SK-N-SH (cell line): Measurements from ENCODE around the gene ZNF414. TPM values are rescaled to one million over a fixed set of nuclear protein-coding genes. Genes with fewer than 3 reads are reported as not detected.
A peak's percentile ranks its signal among the peaks of the same experiment; 100 is the strongest.

Source experiments
- CTCF ChIA-PET: fragments of 300-600, 350-600 bp; formaldehyde crosslinking; extraction: SDS; loops from one replicate; lab custom pipeline; 2021; lab: Yijun Ruan, JAX
- POLR2A ChIA-PET: fragments of 350-600 bp; sonication (Branson Sonifier 250); formaldehyde crosslinking; extraction: SDS; loops from one replicate; lab custom pipeline; 2020; ENCODE audit warnings: antibody characterized with exemption, inconsistent platforms; lab: Yijun Ruan, JAX
- DNase-seq: peaks from one replicate; pipeline ENCODE4 v3.0.0; 2012
- H2AFZ ChIP-seq: fragments of 200-600 bp; sonication (generic); 2 replicates; pipeline ENCODE4 v1.8.1; 2016; ENCODE audit warnings: antibody characterized with exemption, mild to moderate bottlenecking, low read depth
- H3F3A ChIP-seq: fragments of 200-600 bp; sonication (generic); replicated peaks from 2 replicates; pipeline ENCODE3; 2016; ENCODE audit warnings: antibody characterized with exemption, mild to moderate bottlenecking; ENCODE audit not compliant: insufficient read depth
- H3K27ac ChIP-seq, 2 experiments: fragments of 200-500 bp in 1 of 2; fragments of 200-600 bp in 1 of 2; sonication (Bioruptor generic) in 1 of 2; sonication (generic), shearing (Covaris generic) in 1 of 2; 2 replicates each; pipeline versions ENCODE4 v1.5.1 to v1.6.1; 2014 to 2016; ENCODE audit warnings: low read depth in 2 of 2, inconsistent platforms in 1 of 2, low read length in 1 of 2, mild to moderate bottlenecking in 1 of 2, mixed read lengths in 1 of 2
- H3K27me3 ChIP-seq: fragments of 200-600 bp; sonication (generic), shearing (Covaris generic); 2 replicates; pipeline ENCODE4 v1.6.1; 2016; ENCODE audit warnings: mixed run types; ENCODE audit not compliant: insufficient read depth
- H3K36me3 ChIP-seq, 2 experiments: fragments of 200-500 bp in 1 of 2; fragments of 200-600 bp in 1 of 2; sonication (Bioruptor generic) in 1 of 2; sonication (generic) in 1 of 2; replicated peaks in 1 of 2; 2 replicates each; pipeline versions ENCODE3 to v1.5.1; 2014 to 2016; ENCODE audit warnings: low read length in 1 of 2, mild to moderate bottlenecking in 1 of 2; ENCODE audit not compliant: insufficient read depth in 2 of 2, control insufficient read depth in 1 of 2
- H3K4me1 ChIP-seq, 2 experiments: fragments of 200-500 bp in 1 of 2; fragments of 200-600 bp in 1 of 2; sonication (Bioruptor generic) in 1 of 2; sonication (generic), shearing (Covaris generic) in 1 of 2; 2 replicates each; pipeline versions ENCODE4 v1.5.1 to v1.6.1; 2014 to 2016; ENCODE audit warnings: low read depth in 1 of 2, low read length in 1 of 2, mixed run types in 1 of 2; ENCODE audit not compliant: insufficient read depth in 2 of 2, control insufficient read depth in 1 of 2
- H3K4me2 ChIP-seq: fragments of 200-600 bp; sonication (generic), shearing (Covaris generic); 2 replicates; pipeline ENCODE4 v1.6.1; 2017; ENCODE audit warnings: mixed run types
- H3K4me3 ChIP-seq, 2 experiments: fragments of 200-500 bp in 1 of 2; fragments of 200-600 bp in 1 of 2; sonication (Bioruptor generic) in 1 of 2; sonication (generic), shearing (Covaris generic) in 1 of 2; 2 replicates each; pipeline versions ENCODE4 v1.5.1 to v1.8.1; 2014 to 2016; ENCODE audit warnings: low read depth in 2 of 2, inconsistent platforms in 1 of 2, low read length in 1 of 2, mild to moderate bottlenecking in 1 of 2, mixed read lengths in 1 of 2, moderate library complexity in 1 of 2
- H3K79me2 ChIP-seq: fragments of 200-600 bp; sonication (generic); 2 replicates; pipeline ENCODE4 v1.8.1; 2017; ENCODE audit warnings: mild to moderate bottlenecking; ENCODE audit not compliant: insufficient read depth
- H3K9ac ChIP-seq: fragments of 200-600 bp; sonication (generic); 2 replicates; pipeline ENCODE4 v1.6.1; 2017; ENCODE audit warnings: mixed run types
- H3K9me2 ChIP-seq: fragments of 200-600 bp; sonication (generic); 2 replicates; pipeline ENCODE4 v1.6.1; 2017; ENCODE audit warnings: mixed run types
- H3K9me3 ChIP-seq: fragments of 200-600 bp; sonication (generic); 2 replicates; pipeline ENCODE4 v1.6.1; 2017; ENCODE audit warnings: mixed run types, mild to moderate bottlenecking, moderate library complexity
- H4K20me1 ChIP-seq: fragments of 200-600 bp; sonication (generic); 2 replicates; pipeline ENCODE4 v1.6.1; 2017; ENCODE audit warnings: mild to moderate bottlenecking, mixed run types; ENCODE audit not compliant: insufficient read depth
- ELF1 ChIP-seq: IDR thresholded peaks from 2 replicates; pipeline ENCODE4 v1.4.0; 2012
- EZH2phosphoT487 ChIP-seq: fragments of 200-600 bp; sonication (generic); IDR thresholded peaks from 2 replicates; pipeline ENCODE4 v1.6.1; 2017; ENCODE audit warnings: low read depth, mixed run types, mild to moderate bottlenecking, antibody characterized with exemption, moderate library complexity, borderline replicate concordance
- FOXM1 ChIP-seq: IDR thresholded peaks from 2 replicates; pipeline ENCODE4 v1.4.0; 2012; ENCODE audit warnings: low read depth, mild to moderate bottlenecking
- GABPA ChIP-seq: IDR thresholded peaks from 2 replicates; pipeline ENCODE4 v1.4.0; 2012; ENCODE audit warnings: low read depth, mild to moderate bottlenecking
- GATA2 ChIP-seq: sonication (generic); formaldehyde crosslinking; IDR thresholded peaks from 2 replicates; pipeline ENCODE4 v1.5.0; 2020; ENCODE audit warnings: mild to moderate bottlenecking, missing genetic modification reagents
- MEF2A ChIP-seq: IDR thresholded peaks from 2 replicates; pipeline ENCODE4 v1.4.0; 2012; ENCODE audit warnings: low read depth, borderline replicate concordance
- MXI1 ChIP-seq: IDR thresholded peaks from 2 replicates; pipeline ENCODE4 v1.6.1; 2012; ENCODE audit warnings: mild to moderate bottlenecking, low read depth, low read length, improper control_type of control experiment
- NRF1 ChIP-seq: IDR thresholded peaks from 2 replicates; pipeline ENCODE4 v1.6.1; 2012; ENCODE audit warnings: low read depth, mild to moderate bottlenecking, low read length
- PBX3 ChIP-seq: IDR thresholded peaks from 2 replicates; pipeline ENCODE4; 2012
- RAD21 ChIP-seq: IDR thresholded peaks from 2 replicates; pipeline ENCODE4 v1.6.1; 2012; ENCODE audit warnings: mild to moderate bottlenecking, low read length
- RFX5 ChIP-seq: IDR thresholded peaks from 2 replicates; pipeline ENCODE4 v1.6.1; 2012; ENCODE audit warnings: mild to moderate bottlenecking, improper control_type of control experiment, low read length
- RXRA ChIP-seq: IDR thresholded peaks from 2 replicates; pipeline ENCODE4 v1.4.0; 2012; ENCODE audit warnings: low read depth, mild to moderate bottlenecking, borderline replicate concordance
- SMC3 ChIP-seq: IDR thresholded peaks from 2 replicates; pipeline ENCODE4 v1.6.1; 2012; ENCODE audit warnings: low read depth, low read length, improper control_type of control experiment
- TAF1 ChIP-seq: IDR thresholded peaks from 2 replicates; pipeline ENCODE4 v1.6.1; 2012; ENCODE audit warnings: low read depth, mild to moderate bottlenecking, low read length, moderate library complexity, borderline replicate concordance
- TCF12 ChIP-seq: IDR thresholded peaks from 2 replicates; pipeline ENCODE4 v1.4.0; 2012
- TEAD4 ChIP-seq: IDR thresholded peaks from 2 replicates; pipeline ENCODE4 v1.4.0; 2012; ENCODE audit warnings: mild to moderate bottlenecking, borderline replicate concordance; ENCODE audit not compliant: insufficient read depth
- YY1 ChIP-seq: IDR thresholded peaks from 2 replicates; pipeline ENCODE4 v1.4.0; 2012; ENCODE audit warnings: low read depth, mild to moderate bottlenecking
- WGBS: methylation state at CpG from one replicate; pipeline ENCODE4 v1.1.6; 2017; ENCODE audit warnings: low lambda C conversion rate; 5-methylcytosine and 5-hydroxymethylcytosine counted together
- polyA plus RNA-seq, 3 experiments: library from polyadenylated mRNA; depleted of rRNA; stranded (reverse); fragments of >200 nt; gene quantifications; 2 replicates each; pipeline ENCODE4 v1.2.3, GENCODE V29; 2012
- TF ChIP-seq, protein P1 (sequence below): IDR thresholded peaks from 2 replicates; pipeline ENCODE4 v1.4.0; 2012; ENCODE audit warnings: low read depth, borderline replicate concordance
- TF ChIP-seq, protein P2 (sequence below): fragments of 200-600 bp; sonication (generic); IDR thresholded peaks from 2 replicates; pipeline ENCODE4 v1.6.1; 2017; ENCODE audit warnings: antibody characterized with exemption, mild to moderate bottlenecking, moderate library complexity
- TF ChIP-seq, protein P3 (sequence below): IDR thresholded peaks from 2 replicates; pipeline ENCODE4 v1.4.0; 2012; ENCODE audit warnings: low read depth, borderline replicate concordance

The ZNF414 gene
- polyA plus RNA-seq, 1 of the 3 experiments (the other 2 are of a cell fraction) = 17.0 TPM

- peaks cover 7 to 8% of the 10 kb centered on the region in 2 experiments; a peak in 3 of 4 replicates for H3K4me1 ChIP-seq
- no peak for DNase-seq
- H3K27ac ChIP-seq = no peak overlapping the region
- H3F3A ChIP-seq = peaks cover 6% of the 10 kb centered on the region
- no peaks in the 10 kb centered on the region for H3K79me2 ChIP-seq
- 70% methylated on average over 6 of the region's 10 CpGs for WGBS
- no peaks in the 10 kb centered on the region for H3K9me2 ChIP-seq
- TF ChIP-seq TAF1 (no peak), SMC3 (no peak), NRF1 (no peak), MXI1 (no peak), EZH2phosphoT487 (no peak), FOXM1 (no peak), RFX5 (no peak), RAD21 (no peak), TEAD4 (no peak), TCF12 (no peak), ELF1 (no peak), MEF2A (no peak), YY1 (no peak), GATA2 (CRISPR knock-in tag) (no peak), RXRA (no peak), PBX3 (no peak), GABPA (no peak)
- TF ChIP-seq, protein P1, sequence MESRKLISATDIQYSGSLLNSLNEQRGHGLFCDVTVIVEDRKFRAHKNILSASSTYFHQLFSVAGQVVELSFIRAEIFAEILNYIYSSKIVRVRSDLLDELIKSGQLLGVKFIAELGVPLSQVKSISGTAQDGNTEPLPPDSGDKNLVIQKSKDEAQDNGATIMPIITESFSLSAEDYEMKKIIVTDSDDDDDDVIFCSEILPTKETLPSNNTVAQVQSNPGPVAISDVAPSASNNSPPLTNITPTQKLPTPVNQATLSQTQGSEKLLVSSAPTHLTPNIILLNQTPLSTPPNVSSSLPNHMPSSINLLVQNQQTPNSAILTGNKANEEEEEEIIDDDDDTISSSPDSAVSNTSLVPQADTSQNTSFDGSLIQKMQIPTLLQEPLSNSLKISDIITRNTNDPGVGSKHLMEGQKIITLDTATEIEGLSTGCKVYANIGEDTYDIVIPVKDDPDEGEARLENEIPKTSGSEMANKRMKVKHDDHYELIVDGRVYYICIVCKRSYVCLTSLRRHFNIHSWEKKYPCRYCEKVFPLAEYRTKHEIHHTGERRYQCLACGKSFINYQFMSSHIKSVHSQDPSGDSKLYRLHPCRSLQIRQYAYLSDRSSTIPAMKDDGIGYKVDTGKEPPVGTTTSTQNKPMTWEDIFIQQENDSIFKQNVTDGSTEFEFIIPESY = no peak
- TF ChIP-seq, protein P2, sequence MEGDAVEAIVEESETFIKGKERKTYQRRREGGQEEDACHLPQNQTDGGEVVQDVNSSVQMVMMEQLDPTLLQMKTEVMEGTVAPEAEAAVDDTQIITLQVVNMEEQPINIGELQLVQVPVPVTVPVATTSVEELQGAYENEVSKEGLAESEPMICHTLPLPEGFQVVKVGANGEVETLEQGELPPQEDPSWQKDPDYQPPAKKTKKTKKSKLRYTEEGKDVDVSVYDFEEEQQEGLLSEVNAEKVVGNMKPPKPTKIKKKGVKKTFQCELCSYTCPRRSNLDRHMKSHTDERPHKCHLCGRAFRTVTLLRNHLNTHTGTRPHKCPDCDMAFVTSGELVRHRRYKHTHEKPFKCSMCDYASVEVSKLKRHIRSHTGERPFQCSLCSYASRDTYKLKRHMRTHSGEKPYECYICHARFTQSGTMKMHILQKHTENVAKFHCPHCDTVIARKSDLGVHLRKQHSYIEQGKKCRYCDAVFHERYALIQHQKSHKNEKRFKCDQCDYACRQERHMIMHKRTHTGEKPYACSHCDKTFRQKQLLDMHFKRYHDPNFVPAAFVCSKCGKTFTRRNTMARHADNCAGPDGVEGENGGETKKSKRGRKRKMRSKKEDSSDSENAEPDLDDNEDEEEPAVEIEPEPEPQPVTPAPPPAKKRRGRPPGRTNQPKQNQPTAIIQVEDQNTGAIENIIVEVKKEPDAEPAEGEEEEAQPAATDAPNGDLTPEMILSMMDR = no peak
- TF ChIP-seq, protein P3, sequence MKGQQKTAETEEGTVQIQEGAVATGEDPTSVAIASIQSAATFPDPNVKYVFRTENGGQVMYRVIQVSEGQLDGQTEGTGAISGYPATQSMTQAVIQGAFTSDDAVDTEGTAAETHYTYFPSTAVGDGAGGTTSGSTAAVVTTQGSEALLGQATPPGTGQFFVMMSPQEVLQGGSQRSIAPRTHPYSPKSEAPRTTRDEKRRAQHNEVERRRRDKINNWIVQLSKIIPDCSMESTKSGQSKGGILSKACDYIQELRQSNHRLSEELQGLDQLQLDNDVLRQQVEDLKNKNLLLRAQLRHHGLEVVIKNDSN = no peak
- no peaks in the 10 kb centered on the region for H3K36me3 ChIP-seq
- no peak overlapping the region for H3K4me3 ChIP-seq
- ChIA-PET POLR2A (no interaction called here), CTCF (interaction anchor here (1.2 kb wide), 1 partner anchor 12 kb away, joined by 3 read pairs; no protein-coding TSS in a partner anchor)
- no peak overlapping the region for H3K9ac ChIP-seq
- no peaks in the 10 kb centered on the region for H4K20me1 ChIP-seq
- H2AFZ ChIP-seq = peak overlapping the region; percentile 29; the same call in 1 of the 2 replicates
- H3K27me3 ChIP-seq = no peaks in the 10 kb centered on the region
- no peaks in the 10 kb centered on the region for H3K9me3 ChIP-seq
- H3K4me2 ChIP-seq = no peak overlapping the region
Observed at GRCh38 chr19:8517551-8518442, 3.8 kb upstream of the ZNF414 start.
